ENCODE results near the gene DPP6. TPM values are rescaled to one million over a fixed set of nuclear protein-coding genes. Genes with fewer than 3 reads are reported as not detected.

DPP6 gene
- total and polyA plus RNA-seq, 11 donors, result 0.05 to 2.9 (median 0.11) TPM; not detected in 3

GRCh38 chr7:154695836-154696235, 643.6 kb downstream of the DPP6 start:
- Histone ChIP-seq H3K27ac (no peak overlapping the region), H3K9me3 (no peaks in the 10 kb centered on the region), H3K27me3 (peaks cover 0 to 7% (median 0%) of the 10 kb centered on the region in 9 donors), H3K4me1 (no peaks in the 10 kb centered on the region), H3K4me3 (no peak overlapping the region), H3K36me3 (no peaks in the 10 kb centered on the region)
- ATAC-seq (no peak), DNase-seq (no peak)
- TF ChIP-seq POLR2A (IDR thresholded peaks at IDR 0.05), result no peak
- TF ChIP-seq CTCF (IDR thresholded peaks at IDR 0.05), result no peak
- intact Hi-C loops (cut with DNase I), result no loop called here
- 84 to 88% (median 87%) methylated on average over 6 to 14 of the region's 14 CpGs for WGBS, 4 donors

- Histone ChIP-seq H3K4me3 (no peak overlapping the region), H3K27me3 (peaks cover 0 to 7% (median 0%) of the 10 kb centered on the region in 9 donors), H3K4me1 (no peaks in the 10 kb centered on the region), H3K36me3 (no peaks in the 10 kb centered on the region), H3K27ac (no peak overlapping the region), H3K9me3 (peaks cover 0 to 3% (median 0%) of the 10 kb centered on the region in 12 donors)
- intact Hi-C loops (cut with DNase I), result no loop called here
- no peak for TF ChIP-seq POLR2A (IDR thresholded peaks at IDR 0.05)
- no peak for TF ChIP-seq CTCF (IDR thresholded peaks at IDR 0.05)
- whole genome bisulfite sequencing, 4 donors, result 87 to 90% (median 89%) methylated on average over 8 of the region's 8 CpGs
- ATAC-seq, result no peak
- DNase-seq, result no peak
These were observed 644.4 kb downstream of the DPP6 start for GRCh38 chr7:154696556-154696955.

- 44 to 54% (median 49%) methylated on average over 13 of the region's 13 CpGs for WGBS, 4 donors
- Histone ChIP-seq H3K36me3 (no peaks in the 10 kb centered on the region), H3K4me1 (no peaks in the 10 kb centered on the region), H3K27me3 (peaks cover 0 to 7% (median 0%) of the 10 kb centered on the region in 9 donors), H3K4me3 (no peak overlapping the region), H3K9me3 (peaks cover 0 to 16% (median 0%) of the 10 kb centered on the region in 12 donors), H3K27ac (no peak overlapping the region)
- DNase-seq (no peak), ATAC-seq (no peak)
- peak in 3 of 12 donors; percentile 8 to 14 (median 14) for TF ChIP-seq CTCF (IDR thresholded peaks at IDR 0.05)
- TF ChIP-seq POLR2A (IDR thresholded peaks at IDR 0.05), result no peak
- intact Hi-C loops (cut with DNase I), result no loop called here
These were observed 646.6 kb downstream of the DPP6 start for GRCh38 chr7:154698726-154699291.

DNA sequence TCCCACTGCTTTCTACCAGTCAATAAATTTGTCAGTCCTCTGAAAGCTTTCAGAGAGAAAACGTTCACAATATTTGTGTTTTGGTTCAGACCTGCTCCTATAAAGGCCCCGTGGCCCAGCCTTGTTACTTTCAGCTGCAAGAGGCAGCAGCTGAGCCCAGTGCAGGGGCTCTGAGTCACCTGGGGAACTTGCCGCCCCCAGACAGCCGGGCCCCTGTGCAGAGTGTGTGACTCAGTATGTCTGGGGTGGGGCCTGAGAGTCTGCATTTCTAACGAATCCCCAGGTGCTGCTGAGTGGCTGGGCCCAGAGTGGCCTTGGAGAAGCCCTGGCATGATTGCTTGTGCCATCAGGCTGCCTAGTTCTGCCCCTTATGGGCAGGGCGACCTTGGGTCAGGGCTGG, 647.2 kb downstream of the DPP6 start:
- Histone ChIP-seq H3K4me3 (no peak overlapping the region), H3K36me3 (no peaks in the 10 kb centered on the region), H3K9me3 (peaks cover 0 to 20% (median 4%) of the 10 kb centered on the region in 12 donors), H3K4me1 (no peaks in the 10 kb centered on the region), H3K27me3 (peaks cover 0 to 7% (median 0%) of the 10 kb centered on the region in 9 donors), H3K27ac (no peak overlapping the region)
- no peak for ATAC-seq
- WGBS, 4 donors, result 68 to 70% (median 70%) methylated on average over 6 of the region's 6 CpGs
- intact Hi-C loops (cut with DNase I), result no loop called here
- no peak for DNase-seq
- TF ChIP-seq CTCF (IDR thresholded peaks at IDR 0.05) (no peak), POLR2A (IDR thresholded peaks at IDR 0.05) (no peak)

Data from heart left ventricle (tissue), 16 donors.